Liver (tissue), 9 donors: Measurements from ENCODE around the gene SERPINA5. TPM values are rescaled to one million over a fixed set of nuclear protein-coding genes. Genes with fewer than 3 reads are reported as not detected.

Source experiments
- DNase-seq: peaks from one replicate; pipeline ENCODE4 v3.0.0-alpha.2; 2017; ENCODE audit warnings: low spot score
- H3K27ac ChIP-seq, 2 donors: one replicate each; pipeline ENCODE4 v1.7.0; 2013; ENCODE audit warnings: inconsistent platforms in 2 of 2, low read length in 2 of 2, control low read depth in 1 of 2, low read depth in 1 of 2, mild to moderate bottlenecking in 1 of 2
- H3K27me3 ChIP-seq, 4 donors: one replicate each; pipeline versions ENCODE4 v1.6.1 to v1.7.0; 2013; ENCODE audit warnings: low read length in 3 of 4, inconsistent platforms in 1 of 4, mild to moderate bottlenecking in 1 of 4, moderate library complexity in 1 of 4; ENCODE audit not compliant: control insufficient read depth in 4 of 4, insufficient read depth in 4 of 4
- H3K36me3 ChIP-seq, 4 donors: one replicate each; pipeline versions ENCODE4 v1.6.1 to v1.7.0; 2013; ENCODE audit warnings: low read length in 3 of 4, mild to moderate bottlenecking in 3 of 4, low read depth in 1 of 4, moderate library complexity in 1 of 4; ENCODE audit not compliant: control insufficient read depth in 4 of 4, insufficient read depth in 3 of 4
- H3K4me1 ChIP-seq, 4 donors: one replicate each; pipeline versions ENCODE4 v1.6.1 to v1.7.0; 2013; ENCODE audit warnings: low read length in 3 of 4, mild to moderate bottlenecking in 3 of 4, moderate library complexity in 1 of 4; ENCODE audit not compliant: control insufficient read depth in 4 of 4, insufficient read depth in 4 of 4
- H3K4me3 ChIP-seq, 3 donors: one replicate each; pipeline versions ENCODE4 v1.6.1 to v1.7.0; 2013; ENCODE audit warnings: low read length in 3 of 3, control low read depth in 1 of 3, low read depth in 1 of 3, mild to moderate bottlenecking in 1 of 3
- H3K9ac ChIP-seq, 2 donors: one replicate each; pipeline ENCODE4 v1.7.0; 2013; ENCODE audit warnings: low read length in 2 of 2, mild to moderate bottlenecking in 2 of 2, moderate library complexity in 2 of 2, control low read depth in 1 of 2, low read depth in 1 of 2
- H3K9me3 ChIP-seq, 4 donors: one replicate each; pipeline versions ENCODE4 v1.6.1 to v1.7.0; 2013; ENCODE audit warnings: low read length in 3 of 4; ENCODE audit not compliant: control insufficient read depth in 4 of 4
- ATF3 ChIP-seq: IDR thresholded peaks from 2 replicates; pipeline ENCODE4 v1.6.1; 2016; ENCODE audit warnings: antibody characterized with exemption
- CTCF ChIP-seq: fragments of 150-350 bp; IDR thresholded peaks from 2 replicates; pipeline ENCODE4 v1.5.1; 2017; ENCODE audit warnings: improper control_type of control experiment, low read depth, low read length; ENCODE audit not compliant: missing input control
- EGR1 ChIP-seq, 2 donors: IDR thresholded peaks; 2 replicates each; pipeline ENCODE4 v1.6.1; 2016 to 2018; ENCODE audit warnings: antibody characterized with exemption in 2 of 2, low read depth in 2 of 2
- FOXA1 ChIP-seq: IDR thresholded peaks from 2 replicates; pipeline ENCODE4 v1.6.1; 2016; ENCODE audit warnings: antibody characterized with exemption
- FOXA2 ChIP-seq: IDR thresholded peaks from 2 replicates; pipeline ENCODE4 v1.6.1; 2016; ENCODE audit warnings: antibody characterized with exemption
- GABPA ChIP-seq, 2 donors: IDR thresholded peaks in 1 of 2; conservative IDR thresholded peaks in 1 of 2; 2 replicates each; pipeline ENCODE4 v1.6.1; 2016; ENCODE audit warnings: antibody characterized with exemption in 2 of 2, mild to moderate bottlenecking in 1 of 2, moderate library complexity in 1 of 2
- HNF4A ChIP-seq, 2 donors: conservative IDR thresholded peaks; 2 replicates each; pipeline ENCODE4 v1.6.1; 2016; ENCODE audit warnings: antibody characterized with exemption in 2 of 2, mild to moderate bottlenecking in 2 of 2
- HNF4G ChIP-seq: IDR thresholded peaks from 2 replicates; pipeline ENCODE4 v1.6.1; 2016; ENCODE audit warnings: antibody characterized with exemption
- NR2F2 ChIP-seq: IDR thresholded peaks from 2 replicates; pipeline ENCODE4 v1.6.1; 2016; ENCODE audit warnings: antibody characterized with exemption
- SP1 ChIP-seq: IDR thresholded peaks from 2 replicates; pipeline ENCODE4 v1.6.1; 2018; ENCODE audit warnings: antibody characterized with exemption, mild to moderate bottlenecking
- TAF1 ChIP-seq: conservative IDR thresholded peaks from 2 replicates; pipeline ENCODE4 v1.6.1; 2016; ENCODE audit warnings: antibody characterized with exemption, mild to moderate bottlenecking
- YY1 ChIP-seq: IDR thresholded peaks from 2 replicates; pipeline ENCODE4 v1.6.1; 2016; ENCODE audit warnings: antibody characterized with exemption, mild to moderate bottlenecking
- ZBTB33 ChIP-seq: IDR thresholded peaks from 2 replicates; pipeline ENCODE4 v1.6.1; 2016; ENCODE audit warnings: antibody characterized with exemption
- WGBS: extraction: QIAGEN DNeasy Blood & Tissue Kit; methylation state at CpG from one replicate; pipeline ENCODE4 v1.1.7; 2013; 5-methylcytosine and 5-hydroxymethylcytosine counted together
- polyA plus RNA-seq, 2 donors: library from polyadenylated mRNA; stranded (reverse) in 1 of 2; unstranded in 1 of 2; fragments of 200-250 nt in 1 of 2; fragments of >200 nt in 1 of 2; fragmentation: Nextera tagmentation in 1 of 2; extraction: Ambion mirVana in 1 of 2; gene quantifications; one replicate each; pipeline versions ENCODE4 v1.2.1 to v1.2.3, GENCODE V29; 2013 to 2015
- total RNA-seq, 2 donors: library from RNA; depleted of rRNA; stranded (reverse); fragments of >200 nt; gene quantifications; one replicate each; pipeline ENCODE4 v1.2.3, GENCODE V29; 2014
- TF ChIP-seq, protein P1 (sequence below): IDR thresholded peaks from 2 replicates; pipeline ENCODE4 v1.6.1; 2016; ENCODE audit warnings: antibody characterized with exemption
- TF ChIP-seq, protein P2 (sequence below): IDR thresholded peaks from 2 replicates; pipeline ENCODE4 v1.6.1; 2016; ENCODE audit warnings: antibody characterized with exemption, mild to moderate bottlenecking
- donor health status: healthy.
- donor health status: healthy.
- donor health status: healthy.
- donor health status: healthy.
- donor health status: healthy.

The SERPINA5 gene
- total and polyA plus RNA-seq, 4 donors = 37.0 to 250 (median 84.0) TPM

DNA sequence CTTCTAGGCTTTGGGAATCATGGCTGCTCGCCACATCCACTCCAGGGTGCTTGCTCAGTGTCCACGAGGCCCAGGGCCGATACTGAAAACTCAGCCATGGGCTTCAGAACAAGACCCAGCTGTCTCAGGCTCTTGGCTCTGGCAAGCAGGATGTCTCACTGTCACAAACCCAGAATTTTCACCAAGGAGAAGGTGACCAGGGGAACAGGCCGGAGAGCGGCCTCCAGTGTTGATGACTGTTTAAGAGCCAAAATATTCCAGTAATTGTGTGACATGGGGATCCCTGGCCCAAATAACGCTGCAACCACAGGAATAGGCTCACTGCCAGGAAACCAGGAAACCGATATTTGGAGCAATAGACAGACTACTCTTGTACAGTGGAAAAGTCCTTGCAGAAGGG, 9.8 kb upstream of the SERPINA5 start:
- H3K9me3 ChIP-seq = no peaks in the 10 kb centered on the region
- H3K4me3 ChIP-seq = no peak overlapping the region
- H3K4me1 ChIP-seq = peaks cover 33 to 80% (median 67%) of the 10 kb centered on the region in 4 donors
- H3K36me3 ChIP-seq = peaks cover 0 to 19% (median 8%) of the 10 kb centered on the region in 4 donors
- no peak overlapping the region for H3K9ac ChIP-seq
- DNase-seq = no peak
- TF ChIP-seq ATF3 (no peak), SP1 (no peak), CTCF (no peak)
- TF ChIP-seq, protein P1, sequence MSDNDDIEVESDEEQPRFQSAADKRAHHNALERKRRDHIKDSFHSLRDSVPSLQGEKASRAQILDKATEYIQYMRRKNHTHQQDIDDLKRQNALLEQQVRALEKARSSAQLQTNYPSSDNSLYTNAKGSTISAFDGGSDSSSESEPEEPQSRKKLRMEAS = no peak
- WGBS = 34% methylated on average over 7 of the region's 7 CpGs
- H3K27ac ChIP-seq = peak overlapping the region; percentile 60 to 76
- no peaks in the 10 kb centered on the region for H3K27me3 ChIP-seq

GRCh38 chr14:94571950-94572349, 9.3 kb upstream of the SERPINA5 start:
- Histone ChIP-seq H3K27ac (peak overlapping the region; percentile 60 to 76), H3K4me1 (peaks cover 33 to 76% (median 68%) of the 10 kb centered on the region in 4 donors), H3K36me3 (peaks cover 0 to 14% (median 5%) of the 10 kb centered on the region in 4 donors), H3K4me3 (no peak overlapping the region), H3K9me3 (no peaks in the 10 kb centered on the region), H3K9ac (no peak overlapping the region), H3K27me3 (no peaks in the 10 kb centered on the region)
- WGBS = 49% methylated on average over 6 of the region's 6 CpGs
- TF ChIP-seq SP1 = no peak
- no peak for TF ChIP-seq HNF4G
- TF ChIP-seq TAF1 = no peak
- peak in 1 of 2 donors; percentile 16 for TF ChIP-seq HNF4A (conservative IDR thresholded peaks at IDR 0.05)
- TF ChIP-seq, protein P1 = peak; percentile 2
- TF ChIP-seq FOXA2 = no peak
- DNase-seq = no peak

GRCh38 chr14:94572637-94573303, 8.5 kb upstream of the SERPINA5 start:
- 27% methylated on average over 7 of the region's 7 CpGs for WGBS
- H3K27ac ChIP-seq = peak overlapping the region; percentile 51 to 76
- TF ChIP-seq FOXA1 (no peak), GABPA (IDR thresholded peaks at IDR 0.05 in 1 of 2, conservative IDR thresholded peaks at IDR 0.05 in 1 of 2) (no peak), ATF3 (peak; percentile 26), NR2F2 (peak; percentile 83), YY1 (no peak), EGR1 (IDR thresholded peaks at IDR 0.05; ENCODE audit: low read depth in 2 of 2) (no peak), ZBTB33 (no peak), CTCF (no peak)
- TF ChIP-seq, protein P2, sequence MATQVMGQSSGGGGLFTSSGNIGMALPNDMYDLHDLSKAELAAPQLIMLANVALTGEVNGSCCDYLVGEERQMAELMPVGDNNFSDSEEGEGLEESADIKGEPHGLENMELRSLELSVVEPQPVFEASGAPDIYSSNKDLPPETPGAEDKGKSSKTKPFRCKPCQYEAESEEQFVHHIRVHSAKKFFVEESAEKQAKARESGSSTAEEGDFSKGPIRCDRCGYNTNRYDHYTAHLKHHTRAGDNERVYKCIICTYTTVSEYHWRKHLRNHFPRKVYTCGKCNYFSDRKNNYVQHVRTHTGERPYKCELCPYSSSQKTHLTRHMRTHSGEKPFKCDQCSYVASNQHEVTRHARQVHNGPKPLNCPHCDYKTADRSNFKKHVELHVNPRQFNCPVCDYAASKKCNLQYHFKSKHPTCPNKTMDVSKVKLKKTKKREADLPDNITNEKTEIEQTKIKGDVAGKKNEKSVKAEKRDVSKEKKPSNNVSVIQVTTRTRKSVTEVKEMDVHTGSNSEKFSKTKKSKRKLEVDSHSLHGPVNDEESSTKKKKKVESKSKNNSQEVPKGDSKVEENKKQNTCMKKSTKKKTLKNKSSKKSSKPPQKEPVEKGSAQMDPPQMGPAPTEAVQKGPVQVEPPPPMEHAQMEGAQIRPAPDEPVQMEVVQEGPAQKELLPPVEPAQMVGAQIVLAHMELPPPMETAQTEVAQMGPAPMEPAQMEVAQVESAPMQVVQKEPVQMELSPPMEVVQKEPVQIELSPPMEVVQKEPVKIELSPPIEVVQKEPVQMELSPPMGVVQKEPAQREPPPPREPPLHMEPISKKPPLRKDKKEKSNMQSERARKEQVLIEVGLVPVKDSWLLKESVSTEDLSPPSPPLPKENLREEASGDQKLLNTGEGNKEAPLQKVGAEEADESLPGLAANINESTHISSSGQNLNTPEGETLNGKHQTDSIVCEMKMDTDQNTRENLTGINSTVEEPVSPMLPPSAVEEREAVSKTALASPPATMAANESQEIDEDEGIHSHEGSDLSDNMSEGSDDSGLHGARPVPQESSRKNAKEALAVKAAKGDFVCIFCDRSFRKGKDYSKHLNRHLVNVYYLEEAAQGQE = no peak

More at GRCh38 chr14:94572637-94573303, 8.5 kb upstream of the SERPINA5 start:
- peaks cover 0 to 6% (median 2%) of the 10 kb centered on the region in 4 donors for H3K36me3 ChIP-seq
- H3K9ac ChIP-seq = peak overlapping the region in 1 of 2 donors; percentile 2
- DNase-seq = no peak
- H3K4me3 ChIP-seq = no peak overlapping the region
- H3K4me1 ChIP-seq = peaks cover 33 to 71% (median 67%) of the 10 kb centered on the region in 4 donors
- no peaks in the 10 kb centered on the region for H3K27me3 ChIP-seq
- H3K9me3 ChIP-seq = no peaks in the 10 kb centered on the region
